SK-N-SH (cell line): ENCODE measurements around the gene MYLK4. TPM values are rescaled to one million over a fixed set of nuclear protein-coding genes. Genes with fewer than 3 reads are reported as not detected.

Experiments
- CTCF ChIA-PET: fragments of 300-600, 350-600 bp; formaldehyde crosslinking; extraction: SDS; loops from one replicate; lab custom pipeline; 2021; lab: Yijun Ruan, JAX
- POLR2A ChIA-PET: fragments of 350-600 bp; sonication (Branson Sonifier 250); formaldehyde crosslinking; extraction: SDS; loops from one replicate; lab custom pipeline; 2020; ENCODE audit warnings: antibody characterized with exemption, inconsistent platforms; lab: Yijun Ruan, JAX
- DNase-seq: peaks from one replicate; pipeline ENCODE4 v3.0.0; 2012
- H2AFZ ChIP-seq: fragments of 200-600 bp; sonication (generic); 2 replicates; pipeline ENCODE4 v1.8.1; 2016; ENCODE audit warnings: antibody characterized with exemption, mild to moderate bottlenecking, low read depth
- H3F3A ChIP-seq: fragments of 200-600 bp; sonication (generic); replicated peaks from 2 replicates; pipeline ENCODE3; 2016; ENCODE audit warnings: antibody characterized with exemption, mild to moderate bottlenecking; ENCODE audit not compliant: insufficient read depth
- H3K27ac ChIP-seq, 2 experiments: fragments of 200-500 bp in 1 of 2; fragments of 200-600 bp in 1 of 2; sonication (Bioruptor generic) in 1 of 2; sonication (generic), shearing (Covaris generic) in 1 of 2; 2 replicates each; pipeline versions ENCODE4 v1.5.1 to v1.6.1; 2014 to 2016; ENCODE audit warnings: low read depth in 2 of 2, inconsistent platforms in 1 of 2, low read length in 1 of 2, mild to moderate bottlenecking in 1 of 2, mixed read lengths in 1 of 2
- H3K27me3 ChIP-seq: fragments of 200-600 bp; sonication (generic), shearing (Covaris generic); 2 replicates; pipeline ENCODE4 v1.6.1; 2016; ENCODE audit warnings: mixed run types; ENCODE audit not compliant: insufficient read depth
- H3K36me3 ChIP-seq, 2 experiments: fragments of 200-500 bp in 1 of 2; fragments of 200-600 bp in 1 of 2; sonication (Bioruptor generic) in 1 of 2; sonication (generic) in 1 of 2; replicated peaks in 1 of 2; 2 replicates each; pipeline versions ENCODE3 to v1.5.1; 2014 to 2016; ENCODE audit warnings: low read length in 1 of 2, mild to moderate bottlenecking in 1 of 2; ENCODE audit not compliant: insufficient read depth in 2 of 2, control insufficient read depth in 1 of 2
- H3K4me1 ChIP-seq, 2 experiments: fragments of 200-500 bp in 1 of 2; fragments of 200-600 bp in 1 of 2; sonication (Bioruptor generic) in 1 of 2; sonication (generic), shearing (Covaris generic) in 1 of 2; 2 replicates each; pipeline versions ENCODE4 v1.5.1 to v1.6.1; 2014 to 2016; ENCODE audit warnings: low read depth in 1 of 2, low read length in 1 of 2, mixed run types in 1 of 2; ENCODE audit not compliant: insufficient read depth in 2 of 2, control insufficient read depth in 1 of 2
- H3K4me2 ChIP-seq: fragments of 200-600 bp; sonication (generic), shearing (Covaris generic); 2 replicates; pipeline ENCODE4 v1.6.1; 2017; ENCODE audit warnings: mixed run types
- H3K4me3 ChIP-seq, 2 experiments: fragments of 200-500 bp in 1 of 2; fragments of 200-600 bp in 1 of 2; sonication (Bioruptor generic) in 1 of 2; sonication (generic), shearing (Covaris generic) in 1 of 2; 2 replicates each; pipeline versions ENCODE4 v1.5.1 to v1.8.1; 2014 to 2016; ENCODE audit warnings: low read depth in 2 of 2, inconsistent platforms in 1 of 2, low read length in 1 of 2, mild to moderate bottlenecking in 1 of 2, mixed read lengths in 1 of 2, moderate library complexity in 1 of 2
- H3K79me2 ChIP-seq: fragments of 200-600 bp; sonication (generic); 2 replicates; pipeline ENCODE4 v1.8.1; 2017; ENCODE audit warnings: mild to moderate bottlenecking; ENCODE audit not compliant: insufficient read depth
- H3K9ac ChIP-seq: fragments of 200-600 bp; sonication (generic); 2 replicates; pipeline ENCODE4 v1.6.1; 2017; ENCODE audit warnings: mixed run types
- H3K9me2 ChIP-seq: fragments of 200-600 bp; sonication (generic); 2 replicates; pipeline ENCODE4 v1.6.1; 2017; ENCODE audit warnings: mixed run types
- H3K9me3 ChIP-seq: fragments of 200-600 bp; sonication (generic); 2 replicates; pipeline ENCODE4 v1.6.1; 2017; ENCODE audit warnings: mixed run types, mild to moderate bottlenecking, moderate library complexity
- H4K20me1 ChIP-seq: fragments of 200-600 bp; sonication (generic); 2 replicates; pipeline ENCODE4 v1.6.1; 2017; ENCODE audit warnings: mild to moderate bottlenecking, mixed run types; ENCODE audit not compliant: insufficient read depth
- EP300 ChIP-seq, 2 experiments: IDR thresholded peaks; 2 replicates each; pipeline versions ENCODE4 v1.4.0 to v1.6.1; 2012; ENCODE audit warnings: borderline replicate concordance in 1 of 2, low read depth in 1 of 2, low read length in 1 of 2
- EZH2phosphoT487 ChIP-seq: fragments of 200-600 bp; sonication (generic); IDR thresholded peaks from 2 replicates; pipeline ENCODE4 v1.6.1; 2017; ENCODE audit warnings: low read depth, mixed run types, mild to moderate bottlenecking, antibody characterized with exemption, moderate library complexity, borderline replicate concordance
- FOSL2 ChIP-seq: IDR thresholded peaks from 2 replicates; pipeline ENCODE4 v1.4.0; 2012; ENCODE audit warnings: low read depth, mild to moderate bottlenecking, moderate library complexity, borderline replicate concordance
- FOXJ3 ChIP-seq: sonication (generic); formaldehyde crosslinking; IDR thresholded peaks from 2 replicates; pipeline ENCODE4 v1.5.1; 2020; ENCODE audit warnings: mild to moderate bottlenecking, missing genetic modification reagents
- FOXM1 ChIP-seq: IDR thresholded peaks from 2 replicates; pipeline ENCODE4 v1.4.0; 2012; ENCODE audit warnings: low read depth, mild to moderate bottlenecking
- GABPA ChIP-seq: IDR thresholded peaks from 2 replicates; pipeline ENCODE4 v1.4.0; 2012; ENCODE audit warnings: low read depth, mild to moderate bottlenecking
- MXI1 ChIP-seq: IDR thresholded peaks from 2 replicates; pipeline ENCODE4 v1.6.1; 2012; ENCODE audit warnings: mild to moderate bottlenecking, low read depth, low read length, improper control_type of control experiment
- NRF1 ChIP-seq: IDR thresholded peaks from 2 replicates; pipeline ENCODE4 v1.6.1; 2012; ENCODE audit warnings: low read depth, mild to moderate bottlenecking, low read length
- RAD21 ChIP-seq: IDR thresholded peaks from 2 replicates; pipeline ENCODE4 v1.6.1; 2012; ENCODE audit warnings: mild to moderate bottlenecking, low read length
- RCOR1 ChIP-seq: fragments of 150-350 bp; IDR thresholded peaks from 2 replicates; pipeline ENCODE4 v1.6.1; 2017; ENCODE audit warnings: antibody characterized with exemption, low read length
- RXRA ChIP-seq: IDR thresholded peaks from 2 replicates; pipeline ENCODE4 v1.4.0; 2012; ENCODE audit warnings: low read depth, mild to moderate bottlenecking, borderline replicate concordance
- SMC3 ChIP-seq: IDR thresholded peaks from 2 replicates; pipeline ENCODE4 v1.6.1; 2012; ENCODE audit warnings: low read depth, low read length, improper control_type of control experiment
- TAF1 ChIP-seq: IDR thresholded peaks from 2 replicates; pipeline ENCODE4 v1.6.1; 2012; ENCODE audit warnings: low read depth, mild to moderate bottlenecking, low read length, moderate library complexity, borderline replicate concordance
- TEAD4 ChIP-seq: IDR thresholded peaks from 2 replicates; pipeline ENCODE4 v1.4.0; 2012; ENCODE audit warnings: mild to moderate bottlenecking, borderline replicate concordance; ENCODE audit not compliant: insufficient read depth
- YY1 ChIP-seq: IDR thresholded peaks from 2 replicates; pipeline ENCODE4 v1.4.0; 2012; ENCODE audit warnings: low read depth, mild to moderate bottlenecking
- WGBS: methylation state at CpG from one replicate; pipeline ENCODE4 v1.1.6; 2017; ENCODE audit warnings: low lambda C conversion rate; 5-methylcytosine and 5-hydroxymethylcytosine counted together
- polyA plus RNA-seq, 3 experiments: library from polyadenylated mRNA; depleted of rRNA; stranded (reverse); fragments of >200 nt; gene quantifications; 2 replicates each; pipeline ENCODE4 v1.2.3, GENCODE V29; 2012
- TF ChIP-seq, protein P1 (sequence below): IDR thresholded peaks from 2 replicates; pipeline ENCODE4 v1.6.1; 2012; ENCODE audit warnings: mild to moderate bottlenecking, low read depth, low read length, moderate library complexity
- TF ChIP-seq, protein P2 (sequence below): IDR thresholded peaks from 2 replicates; pipeline ENCODE4; 2012
- TF ChIP-seq, protein P3 (sequence below): fragments of 150-350 bp; IDR thresholded peaks from 2 replicates; pipeline ENCODE4 v1.6.1; 2017; ENCODE audit warnings: antibody characterized with exemption, low read length, low read depth, borderline replicate concordance
- TF ChIP-seq, protein P4 (sequence below): fragments of 200-600 bp; sonication (generic); IDR thresholded peaks from 2 replicates; pipeline ENCODE4 v1.6.1; 2017; ENCODE audit warnings: antibody characterized with exemption, mild to moderate bottlenecking, moderate library complexity

Gene MYLK4
- polyA plus RNA-seq, 1 of the 3 experiments (the other 2 are of a cell fraction), result 0.16 TPM

DNA sequence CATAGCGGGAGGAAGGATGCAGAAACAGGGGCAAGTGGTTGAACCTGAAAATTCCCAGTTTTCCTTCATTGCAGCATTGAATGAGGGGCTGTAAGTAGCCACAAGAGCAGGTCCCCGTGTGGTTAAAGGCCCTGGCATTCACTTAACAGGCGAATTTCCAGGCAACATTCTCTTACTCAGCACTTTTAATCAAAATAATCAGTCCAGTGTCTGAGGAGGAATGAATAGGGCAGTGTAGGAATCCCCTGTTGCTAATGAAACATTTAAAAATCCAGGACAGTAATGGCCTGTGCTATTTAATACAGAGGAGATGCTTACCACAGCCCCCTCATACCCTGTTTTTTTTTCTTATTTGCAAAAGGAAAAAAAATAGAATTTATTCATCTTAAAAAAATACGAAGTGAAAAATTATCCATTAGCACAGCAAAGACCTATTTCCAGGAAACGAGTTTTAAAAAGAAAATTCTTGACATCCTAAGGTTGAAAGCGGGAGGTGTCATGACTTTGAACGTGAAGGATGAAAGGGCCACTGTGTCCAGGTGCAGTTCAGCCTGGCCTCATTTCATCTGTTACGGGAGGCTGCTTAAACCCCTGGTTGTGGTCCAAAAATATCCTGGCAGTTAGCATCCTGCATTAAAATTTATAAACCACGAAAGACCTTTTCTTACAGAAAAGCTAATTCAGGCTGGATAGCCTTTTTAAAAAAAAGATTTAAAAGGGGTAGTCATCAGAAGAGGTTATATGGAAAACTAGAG is 20.2 kb downstream of the MYLK4 start:
- WGBS, result 79% methylated on average over 9 of the region's 9 CpGs
- TF ChIP-seq MXI1, result no peak
- TF ChIP-seq GABPA, result no peak
- no peak for TF ChIP-seq EZH2phosphoT487
- no peak for TF ChIP-seq TAF1
- TF ChIP-seq EP300 (IDR thresholded peaks at IDR 0.05; ENCODE audit: borderline replicate concordance in 1 of 2, low read depth in 1 of 2, low read length in 1 of 2), result no peak
- TF ChIP-seq, protein P1, sequence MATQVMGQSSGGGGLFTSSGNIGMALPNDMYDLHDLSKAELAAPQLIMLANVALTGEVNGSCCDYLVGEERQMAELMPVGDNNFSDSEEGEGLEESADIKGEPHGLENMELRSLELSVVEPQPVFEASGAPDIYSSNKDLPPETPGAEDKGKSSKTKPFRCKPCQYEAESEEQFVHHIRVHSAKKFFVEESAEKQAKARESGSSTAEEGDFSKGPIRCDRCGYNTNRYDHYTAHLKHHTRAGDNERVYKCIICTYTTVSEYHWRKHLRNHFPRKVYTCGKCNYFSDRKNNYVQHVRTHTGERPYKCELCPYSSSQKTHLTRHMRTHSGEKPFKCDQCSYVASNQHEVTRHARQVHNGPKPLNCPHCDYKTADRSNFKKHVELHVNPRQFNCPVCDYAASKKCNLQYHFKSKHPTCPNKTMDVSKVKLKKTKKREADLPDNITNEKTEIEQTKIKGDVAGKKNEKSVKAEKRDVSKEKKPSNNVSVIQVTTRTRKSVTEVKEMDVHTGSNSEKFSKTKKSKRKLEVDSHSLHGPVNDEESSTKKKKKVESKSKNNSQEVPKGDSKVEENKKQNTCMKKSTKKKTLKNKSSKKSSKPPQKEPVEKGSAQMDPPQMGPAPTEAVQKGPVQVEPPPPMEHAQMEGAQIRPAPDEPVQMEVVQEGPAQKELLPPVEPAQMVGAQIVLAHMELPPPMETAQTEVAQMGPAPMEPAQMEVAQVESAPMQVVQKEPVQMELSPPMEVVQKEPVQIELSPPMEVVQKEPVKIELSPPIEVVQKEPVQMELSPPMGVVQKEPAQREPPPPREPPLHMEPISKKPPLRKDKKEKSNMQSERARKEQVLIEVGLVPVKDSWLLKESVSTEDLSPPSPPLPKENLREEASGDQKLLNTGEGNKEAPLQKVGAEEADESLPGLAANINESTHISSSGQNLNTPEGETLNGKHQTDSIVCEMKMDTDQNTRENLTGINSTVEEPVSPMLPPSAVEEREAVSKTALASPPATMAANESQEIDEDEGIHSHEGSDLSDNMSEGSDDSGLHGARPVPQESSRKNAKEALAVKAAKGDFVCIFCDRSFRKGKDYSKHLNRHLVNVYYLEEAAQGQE, result no peak
- no peak for TF ChIP-seq FOXM1
- TF ChIP-seq, protein P2, sequence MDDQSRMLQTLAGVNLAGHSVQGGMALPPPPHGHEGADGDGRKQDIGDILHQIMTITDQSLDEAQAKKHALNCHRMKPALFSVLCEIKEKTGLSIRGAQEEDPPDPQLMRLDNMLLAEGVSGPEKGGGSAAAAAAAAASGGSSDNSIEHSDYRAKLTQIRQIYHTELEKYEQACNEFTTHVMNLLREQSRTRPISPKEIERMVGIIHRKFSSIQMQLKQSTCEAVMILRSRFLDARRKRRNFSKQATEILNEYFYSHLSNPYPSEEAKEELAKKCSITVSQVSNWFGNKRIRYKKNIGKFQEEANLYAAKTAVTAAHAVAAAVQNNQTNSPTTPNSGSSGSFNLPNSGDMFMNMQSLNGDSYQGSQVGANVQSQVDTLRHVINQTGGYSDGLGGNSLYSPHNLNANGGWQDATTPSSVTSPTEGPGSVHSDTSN, result no peak
- ChIA-PET CTCF (no interaction called here), POLR2A (no interaction called here)
- H3K4me2 ChIP-seq, result no peak overlapping the region
- no peak overlapping the region for H3K4me3 ChIP-seq
- no peak overlapping the region for H3K27ac ChIP-seq
- peaks cover 0 to 4% of the 10 kb centered on the region in 2 experiments; a peak in 1 of 4 replicates for H3K4me1 ChIP-seq
- H4K20me1 ChIP-seq, result no peaks in the 10 kb centered on the region
- H3K79me2 ChIP-seq, result no peaks in the 10 kb centered on the region
- H3K9me3 ChIP-seq, result no peaks in the 10 kb centered on the region
- no peaks in the 10 kb centered on the region for H3K9me2 ChIP-seq
- H3K9ac ChIP-seq, result no peak overlapping the region
- no peak overlapping the region for H2AFZ ChIP-seq
- H3K27me3 ChIP-seq, result no peaks in the 10 kb centered on the region
- H3K36me3 ChIP-seq, result no peaks in the 10 kb centered on the region
- DNase-seq, result no peak
- H3F3A ChIP-seq, result no peaks in the 10 kb centered on the region

DNA sequence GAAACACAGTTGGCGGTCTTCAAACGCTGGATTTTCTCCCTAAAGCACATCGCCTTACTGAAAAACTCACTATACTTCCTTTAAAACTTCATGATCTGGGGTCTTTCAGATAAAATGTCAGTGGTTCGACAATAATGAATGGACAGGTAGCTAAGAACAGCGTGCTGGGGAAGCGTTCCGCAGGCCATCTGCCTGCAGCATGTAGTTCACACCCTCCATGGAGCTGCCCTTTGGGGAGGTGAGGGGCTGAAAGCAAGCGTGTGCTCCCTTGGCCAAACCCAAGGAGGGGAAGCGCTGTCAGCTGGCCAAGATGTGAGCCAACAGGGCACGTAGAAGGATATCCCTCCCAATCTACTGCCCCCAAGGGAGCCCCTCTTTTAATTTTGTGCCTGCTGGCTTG is 20.8 kb downstream of the MYLK4 start:
- H3K4me2 ChIP-seq, result no peak overlapping the region
- H4K20me1 ChIP-seq, result no peaks in the 10 kb centered on the region
- H3K9ac ChIP-seq, result no peak overlapping the region
- H3F3A ChIP-seq, result no peaks in the 10 kb centered on the region
- H2AFZ ChIP-seq, result no peak overlapping the region
- no peak for DNase-seq
- no peaks in the 10 kb centered on the region for H3K9me2 ChIP-seq
- TF ChIP-seq, protein P3, sequence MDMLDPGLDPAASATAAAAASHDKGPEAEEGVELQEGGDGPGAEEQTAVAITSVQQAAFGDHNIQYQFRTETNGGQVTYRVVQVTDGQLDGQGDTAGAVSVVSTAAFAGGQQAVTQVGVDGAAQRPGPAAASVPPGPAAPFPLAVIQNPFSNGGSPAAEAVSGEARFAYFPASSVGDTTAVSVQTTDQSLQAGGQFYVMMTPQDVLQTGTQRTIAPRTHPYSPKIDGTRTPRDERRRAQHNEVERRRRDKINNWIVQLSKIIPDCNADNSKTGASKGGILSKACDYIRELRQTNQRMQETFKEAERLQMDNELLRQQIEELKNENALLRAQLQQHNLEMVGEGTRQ, result no peak
- TF ChIP-seq, protein P4, sequence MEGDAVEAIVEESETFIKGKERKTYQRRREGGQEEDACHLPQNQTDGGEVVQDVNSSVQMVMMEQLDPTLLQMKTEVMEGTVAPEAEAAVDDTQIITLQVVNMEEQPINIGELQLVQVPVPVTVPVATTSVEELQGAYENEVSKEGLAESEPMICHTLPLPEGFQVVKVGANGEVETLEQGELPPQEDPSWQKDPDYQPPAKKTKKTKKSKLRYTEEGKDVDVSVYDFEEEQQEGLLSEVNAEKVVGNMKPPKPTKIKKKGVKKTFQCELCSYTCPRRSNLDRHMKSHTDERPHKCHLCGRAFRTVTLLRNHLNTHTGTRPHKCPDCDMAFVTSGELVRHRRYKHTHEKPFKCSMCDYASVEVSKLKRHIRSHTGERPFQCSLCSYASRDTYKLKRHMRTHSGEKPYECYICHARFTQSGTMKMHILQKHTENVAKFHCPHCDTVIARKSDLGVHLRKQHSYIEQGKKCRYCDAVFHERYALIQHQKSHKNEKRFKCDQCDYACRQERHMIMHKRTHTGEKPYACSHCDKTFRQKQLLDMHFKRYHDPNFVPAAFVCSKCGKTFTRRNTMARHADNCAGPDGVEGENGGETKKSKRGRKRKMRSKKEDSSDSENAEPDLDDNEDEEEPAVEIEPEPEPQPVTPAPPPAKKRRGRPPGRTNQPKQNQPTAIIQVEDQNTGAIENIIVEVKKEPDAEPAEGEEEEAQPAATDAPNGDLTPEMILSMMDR, result no peak
- TF ChIP-seq FOXJ3 (CRISPR knock-in tag) (no peak), FOXM1 (no peak), RCOR1 (no peak), TEAD4 (no peak), RXRA (no peak), SMC3 (no peak), MXI1 (no peak), RAD21 (no peak), YY1 (no peak), NRF1 (no peak), GABPA (no peak), FOSL2 (no peak)
- no peaks in the 10 kb centered on the region for H3K79me2 ChIP-seq
- H3K36me3 ChIP-seq, result no peaks in the 10 kb centered on the region
- no peak overlapping the region for H3K27ac ChIP-seq
- 95% methylated on average over 10 of the region's 10 CpGs for WGBS
- H3K9me3 ChIP-seq, result no peaks in the 10 kb centered on the region
- CTCF ChIA-PET, result interaction anchor here (2.6 kb wide), 1 partner anchor 8 kb away, joined by 13 read pairs; no protein-coding TSS in a partner anchor
- H3K27me3 ChIP-seq, result no peaks in the 10 kb centered on the region
- peaks cover 0 to 4% of the 10 kb centered on the region in 2 experiments; a peak in 1 of 4 replicates for H3K4me1 ChIP-seq
- H3K4me3 ChIP-seq, result no peak overlapping the region
- POLR2A ChIA-PET, result no interaction called here
